SK-N-SH (cell line): Measurements from ENCODE around the gene LAMTOR1. TPM values are rescaled to one million over a fixed set of nuclear protein-coding genes. Genes with fewer than 3 reads are reported as not detected.

Source experiments
- CTCF ChIA-PET: fragments of 300-600, 350-600 bp; formaldehyde crosslinking; extraction: SDS; loops from one replicate; lab custom pipeline; 2021; lab: Yijun Ruan, JAX
- POLR2A ChIA-PET: fragments of 350-600 bp; sonication (Branson Sonifier 250); formaldehyde crosslinking; extraction: SDS; loops from one replicate; lab custom pipeline; 2020; ENCODE audit warnings: antibody characterized with exemption, inconsistent platforms; lab: Yijun Ruan, JAX
- DNase-seq: peaks from one replicate; pipeline ENCODE4 v3.0.0; 2012
- H2AFZ ChIP-seq: fragments of 200-600 bp; sonication (generic); 2 replicates; pipeline ENCODE4 v1.8.1; 2016; ENCODE audit warnings: antibody characterized with exemption, mild to moderate bottlenecking, low read depth
- H3F3A ChIP-seq: fragments of 200-600 bp; sonication (generic); replicated peaks from 2 replicates; pipeline ENCODE3; 2016; ENCODE audit warnings: antibody characterized with exemption, mild to moderate bottlenecking; ENCODE audit not compliant: insufficient read depth
- H3K27ac ChIP-seq, 2 experiments: fragments of 200-500 bp in 1 of 2; fragments of 200-600 bp in 1 of 2; sonication (Bioruptor generic) in 1 of 2; sonication (generic), shearing (Covaris generic) in 1 of 2; 2 replicates each; pipeline versions ENCODE4 v1.5.1 to v1.6.1; 2014 to 2016; ENCODE audit warnings: low read depth in 2 of 2, inconsistent platforms in 1 of 2, low read length in 1 of 2, mild to moderate bottlenecking in 1 of 2, mixed read lengths in 1 of 2
- H3K27me3 ChIP-seq: fragments of 200-600 bp; sonication (generic), shearing (Covaris generic); 2 replicates; pipeline ENCODE4 v1.6.1; 2016; ENCODE audit warnings: mixed run types; ENCODE audit not compliant: insufficient read depth
- H3K36me3 ChIP-seq, 2 experiments: fragments of 200-500 bp in 1 of 2; fragments of 200-600 bp in 1 of 2; sonication (Bioruptor generic) in 1 of 2; sonication (generic) in 1 of 2; replicated peaks in 1 of 2; 2 replicates each; pipeline versions ENCODE3 to v1.5.1; 2014 to 2016; ENCODE audit warnings: low read length in 1 of 2, mild to moderate bottlenecking in 1 of 2; ENCODE audit not compliant: insufficient read depth in 2 of 2, control insufficient read depth in 1 of 2
- H3K4me1 ChIP-seq, 2 experiments: fragments of 200-500 bp in 1 of 2; fragments of 200-600 bp in 1 of 2; sonication (Bioruptor generic) in 1 of 2; sonication (generic), shearing (Covaris generic) in 1 of 2; 2 replicates each; pipeline versions ENCODE4 v1.5.1 to v1.6.1; 2014 to 2016; ENCODE audit warnings: low read depth in 1 of 2, low read length in 1 of 2, mixed run types in 1 of 2; ENCODE audit not compliant: insufficient read depth in 2 of 2, control insufficient read depth in 1 of 2
- H3K4me2 ChIP-seq: fragments of 200-600 bp; sonication (generic), shearing (Covaris generic); 2 replicates; pipeline ENCODE4 v1.6.1; 2017; ENCODE audit warnings: mixed run types
- H3K4me3 ChIP-seq, 2 experiments: fragments of 200-500 bp in 1 of 2; fragments of 200-600 bp in 1 of 2; sonication (Bioruptor generic) in 1 of 2; sonication (generic), shearing (Covaris generic) in 1 of 2; 2 replicates each; pipeline versions ENCODE4 v1.5.1 to v1.8.1; 2014 to 2016; ENCODE audit warnings: low read depth in 2 of 2, inconsistent platforms in 1 of 2, low read length in 1 of 2, mild to moderate bottlenecking in 1 of 2, mixed read lengths in 1 of 2, moderate library complexity in 1 of 2
- H3K79me2 ChIP-seq: fragments of 200-600 bp; sonication (generic); 2 replicates; pipeline ENCODE4 v1.8.1; 2017; ENCODE audit warnings: mild to moderate bottlenecking; ENCODE audit not compliant: insufficient read depth
- H3K9ac ChIP-seq: fragments of 200-600 bp; sonication (generic); 2 replicates; pipeline ENCODE4 v1.6.1; 2017; ENCODE audit warnings: mixed run types
- H3K9me2 ChIP-seq: fragments of 200-600 bp; sonication (generic); 2 replicates; pipeline ENCODE4 v1.6.1; 2017; ENCODE audit warnings: mixed run types
- H3K9me3 ChIP-seq: fragments of 200-600 bp; sonication (generic); 2 replicates; pipeline ENCODE4 v1.6.1; 2017; ENCODE audit warnings: mixed run types, mild to moderate bottlenecking, moderate library complexity
- H4K20me1 ChIP-seq: fragments of 200-600 bp; sonication (generic); 2 replicates; pipeline ENCODE4 v1.6.1; 2017; ENCODE audit warnings: mild to moderate bottlenecking, mixed run types; ENCODE audit not compliant: insufficient read depth
- CHD2 ChIP-seq: fragments of 150-350 bp; IDR thresholded peaks from 2 replicates; pipeline ENCODE4 v1.6.1; 2018; ENCODE audit warnings: low read length; ENCODE audit not compliant: partially characterized antibody
- CTCF ChIP-seq: fragments of 200-600 bp; sonication (generic); IDR thresholded peaks from 2 replicates; pipeline ENCODE4 v1.6.1; 2017; ENCODE audit warnings: antibody characterized with exemption, mild to moderate bottlenecking, moderate library complexity
- EZH2phosphoT487 ChIP-seq: fragments of 200-600 bp; sonication (generic); IDR thresholded peaks from 2 replicates; pipeline ENCODE4 v1.6.1; 2017; ENCODE audit warnings: low read depth, mixed run types, mild to moderate bottlenecking, antibody characterized with exemption, moderate library complexity, borderline replicate concordance
- FOSL2 ChIP-seq: IDR thresholded peaks from 2 replicates; pipeline ENCODE4 v1.4.0; 2012; ENCODE audit warnings: low read depth, mild to moderate bottlenecking, moderate library complexity, borderline replicate concordance
- FOXJ3 ChIP-seq: sonication (generic); formaldehyde crosslinking; IDR thresholded peaks from 2 replicates; pipeline ENCODE4 v1.5.1; 2020; ENCODE audit warnings: mild to moderate bottlenecking, missing genetic modification reagents
- FOXM1 ChIP-seq: IDR thresholded peaks from 2 replicates; pipeline ENCODE4 v1.4.0; 2012; ENCODE audit warnings: low read depth, mild to moderate bottlenecking
- GABPA ChIP-seq: IDR thresholded peaks from 2 replicates; pipeline ENCODE4 v1.4.0; 2012; ENCODE audit warnings: low read depth, mild to moderate bottlenecking
- IRF3 ChIP-seq: fragments of 150-350 bp; IDR thresholded peaks from 2 replicates; pipeline ENCODE4 v1.6.1; 2016; ENCODE audit warnings: mild to moderate bottlenecking, low read depth, low read length
- MAX ChIP-seq: IDR thresholded peaks from 2 replicates; pipeline ENCODE4 v1.4.0; 2012; ENCODE audit warnings: low read depth
- MXI1 ChIP-seq: IDR thresholded peaks from 2 replicates; pipeline ENCODE4 v1.6.1; 2012; ENCODE audit warnings: mild to moderate bottlenecking, low read depth, low read length, improper control_type of control experiment
- NRF1 ChIP-seq: IDR thresholded peaks from 2 replicates; pipeline ENCODE4 v1.6.1; 2012; ENCODE audit warnings: low read depth, mild to moderate bottlenecking, low read length
- RAD21 ChIP-seq: IDR thresholded peaks from 2 replicates; pipeline ENCODE4 v1.6.1; 2012; ENCODE audit warnings: mild to moderate bottlenecking, low read length
- SIN3A ChIP-seq: IDR thresholded peaks from 2 replicates; pipeline ENCODE4 v1.6.1; 2012; ENCODE audit warnings: low read depth, mild to moderate bottlenecking, low read length, moderate library complexity, borderline replicate concordance
- SMC3 ChIP-seq: IDR thresholded peaks from 2 replicates; pipeline ENCODE4 v1.6.1; 2012; ENCODE audit warnings: low read depth, low read length, improper control_type of control experiment
- TAF1 ChIP-seq: IDR thresholded peaks from 2 replicates; pipeline ENCODE4 v1.6.1; 2012; ENCODE audit warnings: low read depth, mild to moderate bottlenecking, low read length, moderate library complexity, borderline replicate concordance
- TCF12 ChIP-seq: IDR thresholded peaks from 2 replicates; pipeline ENCODE4 v1.4.0; 2012
- TEAD4 ChIP-seq: IDR thresholded peaks from 2 replicates; pipeline ENCODE4 v1.4.0; 2012; ENCODE audit warnings: mild to moderate bottlenecking, borderline replicate concordance; ENCODE audit not compliant: insufficient read depth
- YY1 ChIP-seq: IDR thresholded peaks from 2 replicates; pipeline ENCODE4 v1.4.0; 2012; ENCODE audit warnings: low read depth, mild to moderate bottlenecking
- ZBTB33 ChIP-seq: IDR thresholded peaks from 2 replicates; pipeline ENCODE4 v1.4.0; 2012; ENCODE audit warnings: low read depth, borderline replicate concordance
- WGBS: methylation state at CpG from one replicate; pipeline ENCODE4 v1.1.6; 2017; ENCODE audit warnings: low lambda C conversion rate; 5-methylcytosine and 5-hydroxymethylcytosine counted together
- polyA plus RNA-seq, 3 experiments: library from polyadenylated mRNA; depleted of rRNA; stranded (reverse); fragments of >200 nt; gene quantifications; 2 replicates each; pipeline ENCODE4 v1.2.3, GENCODE V29; 2012

LAMTOR1 gene
- polyA plus RNA-seq, 1 of the 3 experiments (the other 2 are of a cell fraction): 128 TPM

- TF ChIP-seq ZBTB33 (peak; percentile 86), FOXJ3 (CRISPR knock-in tag) (no peak), FOXM1 (peak; percentile 65), MAX (peak; percentile 69), YY1 (peak; percentile 82; the same call in 1 of the 2 replicates), CTCF (no peak), TAF1 (peak; percentile 64; the same call in 1 of the 2 replicates), CHD2 (peak; percentile 96), TCF12 (no peak), GABPA (peak; percentile 89)
These were observed 22.5 kb downstream of the LAMTOR1 start, which contains the start of the genes LRRC51 and NUMA1 (continued) for GRCh38 chr11:72080326-72081183.

- Histone ChIP-seq H3K27ac (peak overlapping the region; percentile 85 to 88), H3K4me1 (peaks cover 8 to 14% of the 10 kb centered on the region in 2 experiments; a peak in 2 of 4 replicates), H3K79me2 (peaks cover 52% of the 10 kb centered on the region), H3K9me2 (no peaks in the 10 kb centered on the region), H3K9me3 (no peaks in the 10 kb centered on the region), H3K4me2 (peak overlapping the region; percentile 79)
- DNase-seq: peak; percentile 80
- CTCF ChIA-PET: interaction anchor here (0.8 to 1.7 kb wide), 2 partner anchors 11 to 41 kb away, joined by 3 to 6 read pairs; no protein-coding TSS in a partner anchor
- 1% methylated on average over 16 of the region's 16 CpGs for WGBS
- no peak for TF ChIP-seq MXI1
- TF ChIP-seq EZH2phosphoT487: no peak
- TF ChIP-seq RAD21: no peak
- TF ChIP-seq IRF3: no peak
- no peak for TF ChIP-seq SIN3A
- no peak for TF ChIP-seq FOSL2
- no peak for TF ChIP-seq YY1
- TF ChIP-seq NRF1: no peak
- TF ChIP-seq CTCF: no peak
- TF ChIP-seq FOXJ3 (CRISPR knock-in tag): no peak
- no peak for TF ChIP-seq SMC3
- no peak for TF ChIP-seq TEAD4
- TF ChIP-seq, all 33 proteins: peak for 0
- Histone ChIP-seq H3K36me3 (no peaks in the 10 kb centered on the region), H2AFZ (peak overlapping the region; percentile 37), H3K4me3 (peak overlapping the region; percentile 70 to 78), H3K27me3 (no peaks in the 10 kb centered on the region), H4K20me1 (no peaks in the 10 kb centered on the region), H3K9ac (peak overlapping the region; percentile 78), H3F3A (no peaks in the 10 kb centered on the region)
- POLR2A ChIA-PET: interaction anchor here (1.0 to 1.6 kb wide), 2 partner anchors 39 to 42 kb away, joined by 3 to 5 read pairs; no protein-coding TSS in a partner anchor
These were observed 23.2 kb downstream of the LAMTOR1 start for GRCh38 chr11:72079819-72080325.
